OCI-LY1 (cell line): Measurements from ENCODE around the gene ABCC6.
"Not testable (repeated sequence)": the region's sequence is repeated elsewhere in the genome, so short reads cannot be mapped to it uniquely, and the experiment has no call there.

Experiments used
- H2AFZ ChIP-seq: fragments of 200-600 bp; sonication (generic), shearing (Covaris generic); 2 replicates; pipeline ENCODE4 v1.6.0; 2014; ENCODE audit warnings: antibody characterized with exemption, mild to moderate bottlenecking, low read length
- H3F3A ChIP-seq: fragments of 200-600 bp; sonication (generic), shearing (Covaris generic); 2 replicates; pipeline ENCODE4 v1.6.0; 2014; ENCODE audit warnings: mild to moderate bottlenecking, antibody characterized with exemption, low read length, moderate library complexity; ENCODE audit not compliant: insufficient read depth
- H3K27ac ChIP-seq: fragments of 200-600 bp; sonication (generic); 2 replicates; pipeline ENCODE4 v1.5.1; 2014; ENCODE audit warnings: low read length, mixed run types, mild to moderate bottlenecking, low read depth; ENCODE audit not compliant: poor library complexity, severe bottlenecking
- H3K27me3 ChIP-seq: fragments of 200-600 bp; sonication (generic); 2 replicates; pipeline ENCODE4 v1.6.0; 2014; ENCODE audit warnings: antibody characterized with exemption, mild to moderate bottlenecking, low read length, moderate library complexity; ENCODE audit not compliant: insufficient read depth
- H3K36me3 ChIP-seq: fragments of 200-600 bp; sonication (generic); 2 replicates; pipeline ENCODE4 v1.6.1; 2014; ENCODE audit warnings: mild to moderate bottlenecking, antibody characterized with exemption, low read length, moderate library complexity, mixed read lengths; ENCODE audit not compliant: insufficient read depth
- H3K4me1 ChIP-seq: fragments of 200-600 bp; sonication (generic); 2 replicates; pipeline ENCODE4 v1.5.1; 2014; ENCODE audit warnings: mild to moderate bottlenecking, low read length, moderate library complexity; ENCODE audit not compliant: insufficient read depth, severe bottlenecking
- H3K4me2 ChIP-seq: fragments of 200-600 bp; sonication (generic), shearing (Covaris generic); 2 replicates; pipeline ENCODE4 v1.6.1; 2014; ENCODE audit warnings: low read length
- H3K4me3 ChIP-seq: fragments of 200-600 bp; sonication (generic); 2 replicates; pipeline ENCODE4 v1.5.1; 2014; ENCODE audit warnings: low read length, low read depth, mild to moderate bottlenecking, mixed read lengths; ENCODE audit not compliant: poor library complexity, severe bottlenecking
- H3K79me2 ChIP-seq: fragments of 200-600 bp; shearing (Covaris generic); 2 replicates; pipeline ENCODE4 v1.6.1; 2016; ENCODE audit warnings: mixed run types, low read length, mixed read lengths; ENCODE audit not compliant: insufficient read depth
- H3K9ac ChIP-seq: fragments of 200-600 bp; sonication (generic), shearing (Covaris generic); 2 replicates; pipeline ENCODE4 v1.6.1; 2014; ENCODE audit warnings: mild to moderate bottlenecking, low read length, mixed read lengths
- H3K9me2 ChIP-seq: fragments of 200-600 bp; sonication (generic), shearing (Covaris generic); 2 replicates; pipeline ENCODE4 v1.6.1; 2014; ENCODE audit warnings: low read depth, mild to moderate bottlenecking, low read length, mixed read lengths
- H3K9me3 ChIP-seq: fragments of 200-600 bp; shearing (Covaris generic); 2 replicates; pipeline ENCODE4 v1.6.1; 2014; ENCODE audit warnings: low read length, mixed read lengths
- H4K20me1 ChIP-seq: fragments of 200-600 bp; sonication (generic), shearing (Covaris generic); 2 replicates; pipeline ENCODE4 v1.6.0; 2016; ENCODE audit warnings: mild to moderate bottlenecking, low read length; ENCODE audit not compliant: insufficient read depth
- CTCF ChIP-seq: fragments of 200-600 bp; sonication (generic), shearing (Covaris generic); IDR thresholded peaks from 2 replicates; pipeline ENCODE4 v1.5.1; 2017; ENCODE audit warnings: mild to moderate bottlenecking, antibody characterized with exemption, low read length, moderate library complexity, mixed read lengths
- EZH2 ChIP-seq: fragments of 200-600 bp; sonication (generic), shearing (Covaris generic); IDR thresholded peaks from 2 replicates; pipeline ENCODE4 v1.8.0; 2017; ENCODE audit warnings: borderline replicate concordance, mixed run types, mild to moderate bottlenecking, antibody characterized with exemption, low read length, moderate library complexity, mixed read lengths

The ABCC6 gene

GRCh38 chr16:16162591-16162990, 60.7 kb downstream of the ABCC6 start:
- no peaks in the 10 kb centered on the region for H4K20me1 ChIP-seq
- no peak overlapping the region for H2AFZ ChIP-seq
- H3K79me2 ChIP-seq = no peaks in the 10 kb centered on the region
- H3K9me3 ChIP-seq = peaks cover 4% of the 10 kb centered on the region; the same call in 1 of the 2 replicates
- H3K36me3 ChIP-seq = no peaks in the 10 kb centered on the region
- H3K4me2 ChIP-seq = no peak overlapping the region
- H3K9me2 ChIP-seq = no peaks in the 10 kb centered on the region
- H3F3A ChIP-seq = no peaks in the 10 kb centered on the region
- no peak overlapping the region for H3K9ac ChIP-seq
- H3K4me3 ChIP-seq = no peak overlapping the region
- H3K27me3 ChIP-seq = peaks cover 5% of the 10 kb centered on the region; the same call in 1 of the 2 replicates
- H3K27ac ChIP-seq = no peak overlapping the region
- no peaks in the 10 kb centered on the region for H3K4me1 ChIP-seq
- TF ChIP-seq EZH2 = no peak
- no peak for TF ChIP-seq CTCF

GRCh38 chr16:16161840-16162239, 61.5 kb downstream of the ABCC6 start:
- H3K4me3 ChIP-seq, H4K20me1 ChIP-seq, H3K27me3 ChIP-seq, H3K4me2 ChIP-seq, H3K9me3 ChIP-seq, H3K9me2 ChIP-seq, H2AFZ ChIP-seq, H3K79me2 ChIP-seq, H3K4me1 ChIP-seq, H3K27ac ChIP-seq, H3F3A ChIP-seq, H3K9ac ChIP-seq, H3K36me3 ChIP-seq: not testable (repeated sequence)

GRCh38 chr16:16161319-16161718, 62.0 kb downstream of the ABCC6 start:
- Histone ChIP-seq H3K9me3 (peaks cover 4% of the 10 kb centered on the region; the same call in 1 of the 2 replicates), H2AFZ (no peak overlapping the region), H4K20me1 (no peaks in the 10 kb centered on the region), H3K27ac (no peak overlapping the region), H3F3A (no peaks in the 10 kb centered on the region), H3K4me1 (no peaks in the 10 kb centered on the region), H3K4me2 (no peak overlapping the region), H3K9me2 (no peaks in the 10 kb centered on the region), H3K27me3 (peaks cover 5% of the 10 kb centered on the region; the same call in 1 of the 2 replicates), H3K79me2 (no peaks in the 10 kb centered on the region), H3K4me3 (no peak overlapping the region), H3K36me3 (no peaks in the 10 kb centered on the region), H3K9ac (no peak overlapping the region)
- TF ChIP-seq EZH2 (no peak), CTCF (no peak)

- H3K36me3 ChIP-seq = no peaks in the 10 kb centered on the region
- H3K27me3 ChIP-seq = peaks cover 5% of the 10 kb centered on the region; the same call in 1 of the 2 replicates
- H3F3A ChIP-seq = no peaks in the 10 kb centered on the region
- H3K9me3 ChIP-seq = peaks cover 4% of the 10 kb centered on the region; the same call in 1 of the 2 replicates
- H3K9me2 ChIP-seq = no peaks in the 10 kb centered on the region
- no peaks in the 10 kb centered on the region for H4K20me1 ChIP-seq
- no peak overlapping the region for H2AFZ ChIP-seq
- H3K9ac ChIP-seq = no peak overlapping the region
- H3K4me3 ChIP-seq = no peak overlapping the region
- H3K4me2 ChIP-seq = no peak overlapping the region
- no peak overlapping the region for H3K27ac ChIP-seq
- TF ChIP-seq EZH2 = no peak
- no peak for TF ChIP-seq CTCF
- H3K4me1 ChIP-seq = no peaks in the 10 kb centered on the region
- no peaks in the 10 kb centered on the region for H3K79me2 ChIP-seq
Observed at GRCh38 chr16:16159662-16160061, 63.6 kb downstream of the ABCC6 start.
